B cell (primary cell): ENCODE data around the gene SPATA20.

Source experiments
- EZH2 ChIP-seq: IDR thresholded peaks from 2 replicates; pipeline ENCODE4 v1.6.1; 2012; ENCODE audit warnings: borderline replicate concordance, low read depth, mild to moderate bottlenecking, moderate library complexity, low read length; ENCODE audit not compliant: insufficient read depth, poor library complexity, severe bottlenecking
- TF ChIP-seq, protein P1 (sequence below): fragments of 200-600 bp; IDR thresholded peaks from one replicate; pipeline ENCODE4 v1.8.0; 2022; ENCODE audit warnings: antibody characterized with exemption, mild to moderate bottlenecking

- TF ChIP-seq, protein P1, sequence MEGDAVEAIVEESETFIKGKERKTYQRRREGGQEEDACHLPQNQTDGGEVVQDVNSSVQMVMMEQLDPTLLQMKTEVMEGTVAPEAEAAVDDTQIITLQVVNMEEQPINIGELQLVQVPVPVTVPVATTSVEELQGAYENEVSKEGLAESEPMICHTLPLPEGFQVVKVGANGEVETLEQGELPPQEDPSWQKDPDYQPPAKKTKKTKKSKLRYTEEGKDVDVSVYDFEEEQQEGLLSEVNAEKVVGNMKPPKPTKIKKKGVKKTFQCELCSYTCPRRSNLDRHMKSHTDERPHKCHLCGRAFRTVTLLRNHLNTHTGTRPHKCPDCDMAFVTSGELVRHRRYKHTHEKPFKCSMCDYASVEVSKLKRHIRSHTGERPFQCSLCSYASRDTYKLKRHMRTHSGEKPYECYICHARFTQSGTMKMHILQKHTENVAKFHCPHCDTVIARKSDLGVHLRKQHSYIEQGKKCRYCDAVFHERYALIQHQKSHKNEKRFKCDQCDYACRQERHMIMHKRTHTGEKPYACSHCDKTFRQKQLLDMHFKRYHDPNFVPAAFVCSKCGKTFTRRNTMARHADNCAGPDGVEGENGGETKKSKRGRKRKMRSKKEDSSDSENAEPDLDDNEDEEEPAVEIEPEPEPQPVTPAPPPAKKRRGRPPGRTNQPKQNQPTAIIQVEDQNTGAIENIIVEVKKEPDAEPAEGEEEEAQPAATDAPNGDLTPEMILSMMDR = no peak
- TF ChIP-seq EZH2 = no peak
Measured at GRCh38 chr17:50538549-50539410, 8.2 kb upstream of the SPATA20 start.
